CD14-positive monocyte (primary cell): ENCODE data around the gene FLYWCH2. TPM values are rescaled to one million over a fixed set of nuclear protein-coding genes. Genes with fewer than 3 reads are reported as not detected.

Source experiments
- DNase-seq, 3 donors: peaks; one replicate each; pipeline ENCODE4 v3.0.0-alpha.2; 2011 to 2022
- H2AFZ ChIP-seq: 2 replicates; pipeline ENCODE4 v1.6.0; 2012; ENCODE audit warnings: mild to moderate bottlenecking, low read depth, low read length, inconsistent platforms; ENCODE audit not compliant: insufficient read depth, poor library complexity, severe bottlenecking
- H3K27ac ChIP-seq, 2 donors: 1 replicate in 1 of 2; 2 replicates in 1 of 2; pipeline ENCODE4 v1.5.1; 2012 to 2013; ENCODE audit warnings: low read length in 2 of 2, control low read depth in 1 of 2, inconsistent platforms in 1 of 2, low read depth in 1 of 2, mild to moderate bottlenecking in 1 of 2
- H3K27me3 ChIP-seq, 2 donors: one replicate each; pipeline versions ENCODE4 v1.6.0 to v1.6.1; 2011 to 2013; ENCODE audit warnings: low read length in 2 of 2; ENCODE audit not compliant: control insufficient read depth in 2 of 2, insufficient read depth in 2 of 2
- H3K36me3 ChIP-seq, 2 donors: replicated peaks in 1 of 2; 1 replicate in 1 of 2; 2 replicates in 1 of 2; pipeline versions ENCODE4 v1.5.1 to v1.6.1; 2012 to 2013; ENCODE audit warnings: low read length in 2 of 2, control low read depth in 1 of 2, inconsistent platforms in 1 of 2, mild to moderate bottlenecking in 1 of 2; ENCODE audit not compliant: insufficient read depth in 2 of 2, control insufficient read depth in 1 of 2
- H3K4me1 ChIP-seq, 2 donors: 1 replicate in 1 of 2; 2 replicates in 1 of 2; pipeline versions ENCODE4 v1.5.1 to v1.6.1; 2012 to 2013; ENCODE audit warnings: low read length in 2 of 2, control low read depth in 1 of 2, inconsistent platforms in 1 of 2, mild to moderate bottlenecking in 1 of 2, moderate library complexity in 1 of 2; ENCODE audit not compliant: insufficient read depth in 2 of 2, control insufficient read depth in 1 of 2
- H3K4me2 ChIP-seq: replicated peaks from 2 replicates; pipeline ENCODE3; 2012; ENCODE audit warnings: low read length, moderate library complexity, mild to moderate bottlenecking; ENCODE audit not compliant: poor library complexity, severe bottlenecking; ENCODE audit errors: extremely low read depth
- H3K4me3 ChIP-seq, 3 experiments: fragments of 200-600 bp in 1 of 3; sonication (generic) in 1 of 3; replicated peaks in 1 of 3; 1 replicate in 2 of 3; 2 replicates in 1 of 3; pipeline ENCODE4 v1.5.1; 2011 to 2013; ENCODE audit warnings: low read length in 3 of 3, mild to moderate bottlenecking in 3 of 3, control low read depth in 2 of 3, low read depth in 2 of 3, inconsistent platforms in 1 of 3, moderate library complexity in 1 of 3
- H3K79me2 ChIP-seq: 2 replicates; pipeline ENCODE4 v1.6.0; 2012; ENCODE audit warnings: mild to moderate bottlenecking, control low read depth, inconsistent platforms, low read length, moderate library complexity; ENCODE audit not compliant: insufficient read depth
- H3K9ac ChIP-seq: 2 replicates; pipeline ENCODE4 v1.6.0; 2017; ENCODE audit warnings: low read length, mild to moderate bottlenecking; ENCODE audit not compliant: insufficient read depth, poor library complexity, severe bottlenecking
- H3K9me3 ChIP-seq, 2 donors: replicated peaks in 1 of 2; 1 replicate in 1 of 2; 2 replicates in 1 of 2; pipeline versions ENCODE4 v1.5.1 to v1.6.1; 2012 to 2013; ENCODE audit warnings: low read length in 2 of 2, control low read depth in 1 of 2; ENCODE audit not compliant: control insufficient read depth in 1 of 2, insufficient read depth in 1 of 2
- H4K20me1 ChIP-seq: 2 replicates; pipeline ENCODE4 v1.6.0; 2012; ENCODE audit warnings: mild to moderate bottlenecking, low read length, control low read depth, moderate library complexity; ENCODE audit not compliant: insufficient read depth
- H3K27ac Mint-ChIP-seq, 7 donors: one replicate each; pipeline ENCODE4 v1.8.0; 2020; ENCODE audit warnings: mild to moderate bottlenecking in 7 of 7, mixed read lengths in 7 of 7, moderate library complexity in 6 of 7, inconsistent platforms in 2 of 7
- H3K27me3 Mint-ChIP-seq, 3 donors: one replicate each; pipeline ENCODE4 v1.8.0; 2021 to 2022; ENCODE audit warnings: low read depth in 3 of 3, mild to moderate bottlenecking in 3 of 3, mixed read lengths in 3 of 3, moderate library complexity in 3 of 3, inconsistent platforms in 1 of 3
- H3K36me3 Mint-ChIP-seq, 2 donors: one replicate each; pipeline ENCODE4 v1.8.0; 2020; ENCODE audit warnings: mixed read lengths in 2 of 2, inconsistent platforms in 1 of 2, mild to moderate bottlenecking in 1 of 2
- H3K4me1 Mint-ChIP-seq: one replicate; pipeline ENCODE4 v1.8.0; 2020; ENCODE audit warnings: mild to moderate bottlenecking, mixed read lengths
- H3K4me3 Mint-ChIP-seq, 2 donors: one replicate each; pipeline ENCODE4 v1.8.0; 2020; ENCODE audit warnings: mild to moderate bottlenecking in 2 of 2, mixed read lengths in 2 of 2, moderate library complexity in 1 of 2
- H3K9me3 Mint-ChIP-seq, 7 donors: one replicate each; pipeline ENCODE4 v1.8.0; 2020 to 2022; ENCODE audit warnings: mixed read lengths in 7 of 7, mild to moderate bottlenecking in 6 of 7, moderate library complexity in 6 of 7, inconsistent platforms in 2 of 7
- CTCF ChIP-seq: fragments of 200-600 bp; IDR thresholded peaks from one replicate; pipeline ENCODE4 v1.8.0; 2022; ENCODE audit warnings: antibody characterized with exemption, mild to moderate bottlenecking
- WGBS: methylation state at CpG from one replicate; pipeline ENCODE4 v1.1.5; 2013; ENCODE audit warnings: missing lambda C conversion rate; ENCODE audit not compliant: insufficient coverage; 5-methylcytosine and 5-hydroxymethylcytosine counted together
- intact Hi-C, 2 donors: fragments of 100-400 bp; cut with micrococcal nuclease; formaldehyde crosslinking; loops; one replicate each; pipeline versions ENCODE4 v1.15.0 to v1.15.1; 2023
- polyA plus RNA-seq, 3 donors: library from polyadenylated mRNA; depleted of rRNA in 1 of 3; unstranded in 2 of 3; stranded (reverse) in 1 of 3; fragments of 300-500 nt in 2 of 3; fragments of >200 nt in 1 of 3; fragmentation: Illumina TruSeq in 2 of 3; gene quantifications; 1 replicate in 2 of 3; 2 replicates in 1 of 3; pipeline ENCODE4 v1.2.3, GENCODE V29; 2012 to 2021

The FLYWCH2 gene
- polyA plus RNA-seq, 3 donors = 10.9 to 14.8 (median 12.7) TPM

DNA sequence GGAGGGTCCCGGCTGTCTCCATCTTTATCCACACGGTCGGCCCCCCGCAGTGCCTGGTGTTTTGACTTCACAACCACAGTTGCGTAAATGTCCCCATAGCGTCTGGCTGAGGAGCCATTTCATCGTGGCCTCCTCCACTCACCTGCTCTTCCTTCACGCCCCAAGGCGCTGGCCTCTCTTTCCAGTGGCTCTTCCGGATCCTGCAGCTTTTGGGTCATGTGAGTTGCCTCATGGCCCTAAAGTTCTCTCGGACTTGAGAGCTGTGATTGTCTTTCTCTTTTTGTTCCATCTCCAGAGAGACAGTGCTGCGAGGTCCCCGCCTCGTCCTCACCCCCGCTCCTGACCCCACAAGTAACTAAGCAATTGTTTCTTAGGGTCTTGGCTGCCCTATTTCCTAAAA is 51.4 kb downstream of the FLYWCH2 start:
- Histone ChIP-seq H3K4me1 (no peaks in the 10 kb centered on the region), H3K27ac (no peak overlapping the region), H3K4me2 (no peak overlapping the region), H3K9me3 (no peaks in the 10 kb centered on the region), H4K20me1 (no peaks in the 10 kb centered on the region), H3K36me3 (peaks cover 49 to 82% of the 10 kb centered on the region in 2 donors), H3K79me2 (no peaks in the 10 kb centered on the region), H3K27me3 (no peaks in the 10 kb centered on the region), H2AFZ (no peak overlapping the region), H3K9ac (no peak overlapping the region), H3K4me3 (no peak overlapping the region)
- Mint-ChIP-seq H3K36me3 (peaks cover 45 to 79% of the 10 kb centered on the region in 2 donors), H3K4me3 (no peak overlapping the region), H3K27me3 (peaks cover 0 to 2% (median 0%) of the 10 kb centered on the region in 3 donors), H3K9me3 (peaks cover 0 to 1% (median 0%) of the 10 kb centered on the region in 7 donors), H3K27ac (peak overlapping the region in 1 of 7 donors; percentile 20), H3K4me1 (no peaks in the 10 kb centered on the region)
- no peak for DNase-seq
- no peak for TF ChIP-seq CTCF
- intact Hi-C loops = loop anchor here in 1 of 2 donors (1.0 kb wide), 1 partner anchor 12 kb away; no protein-coding TSS in a partner anchor
- whole genome bisulfite sequencing = 87% methylated on average over 15 of the region's 15 CpGs

GRCh38 chr16:2936436-2937011 is 53.5 kb downstream of the FLYWCH2 start:
- peaks cover 57 to 86% of the 10 kb centered on the region in 2 donors for H3K36me3 Mint-ChIP-seq

More at GRCh38 chr16:2936436-2937011, 53.5 kb downstream of the FLYWCH2 start:
- 96% methylated on average over 17 of the region's 22 CpGs for WGBS
- Histone ChIP-seq H3K4me1 (no peaks in the 10 kb centered on the region), H3K9me3 (no peaks in the 10 kb centered on the region), H3K9ac (no peak overlapping the region), H3K79me2 (no peaks in the 10 kb centered on the region), H3K36me3 (peaks cover 52 to 84% of the 10 kb centered on the region in 2 donors), H3K4me3 (no peak overlapping the region), H3K27me3 (no peaks in the 10 kb centered on the region), H2AFZ (no peak overlapping the region), H3K4me2 (no peak overlapping the region), H4K20me1 (no peaks in the 10 kb centered on the region), H3K27ac (no peak overlapping the region)
- Mint-ChIP-seq H3K27me3 (peaks cover 0 to 2% (median 0%) of the 10 kb centered on the region in 3 donors), H3K9me3 (no peaks in the 10 kb centered on the region), H3K27ac (no peak overlapping the region), H3K4me3 (no peak overlapping the region), H3K4me1 (no peaks in the 10 kb centered on the region)
- no peak for TF ChIP-seq CTCF
- intact Hi-C loops = no loop called here
- peak in 1 of 3 donors; percentile 4 for DNase-seq
